Fibroblast of the aortic adventitia (primary cell): ENCODE measurements around the gene GPAM. TPM values are rescaled to one million over a fixed set of nuclear protein-coding genes. Genes with fewer than 3 reads are reported as not detected.

ENCODE experiments used
- DNase-seq: peaks from one replicate; pipeline ENCODE4 v3.0.0-alpha.2; 2010; ENCODE audit warnings: low read depth
- H3K4me3 ChIP-seq: 2 replicates; pipeline ENCODE4 v1.5.1; 2011; ENCODE audit warnings: low read depth, mild to moderate bottlenecking, control low read depth, low read length, moderate library complexity
- CTCF ChIP-seq: IDR thresholded peaks from 2 replicates; pipeline ENCODE4 v1.5.1; 2011; ENCODE audit warnings: mild to moderate bottlenecking, low read length, control low read depth, inconsistent platforms; ENCODE audit not compliant: insufficient read depth
- total RNA-seq: library from RNA; depleted of rRNA; stranded (reverse); fragments of >200 nt; gene quantifications from 2 replicates; pipeline ENCODE4 v1.2.3, GENCODE V29; 2012; ENCODE audit warnings: low replicate concordance

The GPAM gene
- total RNA-seq, 1 donor = 10.9 TPM

- H3K4me3 ChIP-seq = no peak overlapping the region
- peak; percentile 64 for DNase-seq
- TF ChIP-seq CTCF = peak; percentile 98
Measured at GRCh38 chr10:112137154-112137987, 46.2 kb downstream of the GPAM start.

GRCh38 chr10:112136486-112137153, 46.9 kb downstream of the GPAM start:
- TF ChIP-seq CTCF = no peak
- DNase-seq = no peak
- H3K4me3 ChIP-seq = no peak overlapping the region

DNA sequence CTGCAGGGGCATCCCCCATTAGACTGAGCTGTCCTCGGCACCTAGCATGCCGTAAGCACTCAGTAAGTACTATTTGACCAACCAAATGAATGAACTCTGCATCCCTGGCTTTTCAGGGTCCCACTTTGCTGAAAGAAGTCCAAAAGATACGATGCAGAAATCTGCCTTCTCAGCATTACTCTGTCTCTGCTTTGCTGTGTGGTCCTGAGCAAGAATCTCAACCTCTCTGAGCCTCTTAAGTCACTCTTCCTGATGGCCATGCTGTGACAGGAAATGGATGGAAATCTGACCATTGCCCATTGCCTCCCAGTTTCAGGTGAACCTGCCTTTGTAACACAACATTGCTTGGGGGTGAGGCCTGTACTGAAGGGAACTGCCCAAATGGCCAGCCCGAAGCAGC, 48.0 kb downstream of the GPAM start:
- TF ChIP-seq CTCF = no peak
- no peak for DNase-seq
- H3K4me3 ChIP-seq = no peak overlapping the region

- DNase-seq = no peak
- H3K4me3 ChIP-seq = no peak overlapping the region
- no peak for TF ChIP-seq CTCF
Measured at GRCh38 chr10:112132435-112132834, 51.1 kb downstream of the GPAM start.

DNA sequence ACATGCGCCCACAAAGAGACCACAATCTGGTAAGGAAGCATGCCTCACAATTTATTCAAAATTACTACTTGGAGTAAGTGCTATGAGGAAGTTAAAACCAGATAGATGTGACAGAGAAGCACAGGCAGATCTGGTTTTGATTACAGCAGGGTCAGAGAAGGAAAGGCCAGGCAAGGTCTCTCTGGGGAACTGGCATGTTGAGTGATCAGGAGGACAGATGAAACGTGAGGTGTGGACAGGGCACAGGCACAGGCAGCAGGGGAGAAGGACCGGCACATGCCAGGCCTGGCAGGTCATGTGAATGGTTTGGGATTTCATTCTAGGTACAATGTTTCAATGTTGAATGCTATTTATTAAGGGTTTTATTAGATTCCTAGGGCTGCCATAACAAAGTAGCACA, 51.6 kb downstream of the GPAM start:
- H3K4me3 ChIP-seq = no peak overlapping the region
- DNase-seq = no peak
- no peak for TF ChIP-seq CTCF

- no peak overlapping the region for H3K4me3 ChIP-seq
- no peak for DNase-seq
- no peak for TF ChIP-seq CTCF
Measured at GRCh38 chr10:112131346-112131745, 52.2 kb downstream of the GPAM start.
